Measurements from ENCODE around the gene TFPI2. TPM values are rescaled to one million over a fixed set of nuclear protein-coding genes. Genes with fewer than 3 reads are reported as not detected.

Gene TFPI2
- total RNA-seq, 1 experiment from 2014 or later = 6.1 TPM

GRCh38 chr7:93894426-93894825, 3.9 kb upstream of the TFPI2 start:
- no peak overlapping the region for H3K27ac ChIP-seq (ENCODE audit: low read depth, low read length, poor library complexity, severe bottlenecking)
- peaks cover 35% of the 10 kb centered on the region for H3K4me1 ChIP-seq (ENCODE audit: insufficient read depth, low read length, poor library complexity, severe bottlenecking)
- CTCF ChIA-PET = no interaction called here
- H3K4me3 ChIP-seq (ENCODE audit: low read depth, low read length, poor library complexity, severe bottlenecking) = no peak overlapping the region
- POLR2A ChIA-PET (ENCODE audit: low non-redundant PET) = no interaction called here
- TF ChIP-seq CTCF (conservative IDR thresholded peaks at IDR 0.05; ENCODE audit: low read depth, low read length) = no peak
- no peak for TF ChIP-seq EZH2 (IDR thresholded peaks at IDR 0.05; ENCODE audit: borderline replicate concordance, low read depth, low read length, poor library complexity, severe bottlenecking)
- intact Hi-C loops (cut with micrococcal nuclease; ENCODE audit: unreplicated experiment) = loop anchor here (5.0 kb wide), 1 partner anchor 373 kb away; no protein-coding TSS in a partner anchor
- no peaks in the 10 kb centered on the region for H3K9me3 ChIP-seq (ENCODE audit: low read depth, low read length, poor library complexity, severe bottlenecking)
- no peak for DNase-seq (ENCODE audit: low spot score)
- no peaks in the 10 kb centered on the region for H3K27me3 ChIP-seq (replicated peaks; ENCODE audit: insufficient read depth, low read depth, low read length, poor library complexity)
- BruUV-seq (replicated peaks) = no TSS peak
- no peaks in the 10 kb centered on the region for H3K36me3 ChIP-seq (ENCODE audit: insufficient read depth, low read length, poor library complexity, severe bottlenecking)

- TF ChIP-seq CTCF (conservative IDR thresholded peaks at IDR 0.05; ENCODE audit: low read depth, low read length) = no peak; the same call in 1 of the 2 replicates
- TF ChIP-seq EZH2 (IDR thresholded peaks at IDR 0.05; ENCODE audit: borderline replicate concordance, low read depth, low read length, poor library complexity, severe bottlenecking) = no peak
- Histone ChIP-seq H3K36me3 (ENCODE audit: insufficient read depth, low read length, poor library complexity, severe bottlenecking) (no peaks in the 10 kb centered on the region), H3K4me1 (ENCODE audit: insufficient read depth, low read length, poor library complexity, severe bottlenecking) (peaks cover 4% of the 10 kb centered on the region), H3K27ac (ENCODE audit: low read depth, low read length, poor library complexity, severe bottlenecking) (no peak overlapping the region), H3K4me3 (ENCODE audit: low read depth, low read length, poor library complexity, severe bottlenecking) (peak overlapping the region; percentile 58), H3K9me3 (ENCODE audit: low read depth, low read length, poor library complexity, severe bottlenecking) (no peaks in the 10 kb centered on the region), H3K27me3 (replicated peaks; ENCODE audit: insufficient read depth, low read depth, low read length, poor library complexity) (no peaks in the 10 kb centered on the region)
- POLR2A ChIA-PET (ENCODE audit: low non-redundant PET) = no interaction called here
- peak; percentile 69 for DNase-seq (ENCODE audit: low spot score)
- intact Hi-C loops (cut with micrococcal nuclease; ENCODE audit: unreplicated experiment) = loop anchor here (1.0 to 5.0 kb wide), 2 partner anchors 34 to 377 kb away; no protein-coding TSS in a partner anchor
- no TSS peak for BruUV-seq (replicated peaks)
- CTCF ChIA-PET = interaction anchor here (0.7 kb wide), 1 partner anchor 1247 kb away, joined by 3 read pairs; no protein-coding TSS in a partner anchor
These were observed 501 bp downstream of the TFPI2 start for GRCh38 chr7:93890041-93890463.

- CTCF ChIA-PET = no interaction called here
- no TSS peak for BruUV-seq (replicated peaks)
- no peaks in the 10 kb centered on the region for H3K9me3 ChIP-seq (ENCODE audit: low read depth, low read length, poor library complexity, severe bottlenecking)
- intact Hi-C loops (cut with micrococcal nuclease; ENCODE audit: unreplicated experiment) = no loop called here
- POLR2A ChIA-PET (ENCODE audit: low non-redundant PET) = no interaction called here
- no peak for DNase-seq (ENCODE audit: low spot score)
- no peak overlapping the region for H3K4me3 ChIP-seq (ENCODE audit: low read depth, low read length, poor library complexity, severe bottlenecking)
- H3K36me3 ChIP-seq (ENCODE audit: insufficient read depth, low read length, poor library complexity, severe bottlenecking) = no peaks in the 10 kb centered on the region
- TF ChIP-seq CTCF (conservative IDR thresholded peaks at IDR 0.05; ENCODE audit: low read depth, low read length) = no peak
- TF ChIP-seq EZH2 (IDR thresholded peaks at IDR 0.05; ENCODE audit: borderline replicate concordance, low read depth, low read length, poor library complexity, severe bottlenecking) = no peak
- no peak overlapping the region for H3K27ac ChIP-seq (ENCODE audit: low read depth, low read length, poor library complexity, severe bottlenecking)
- no peaks in the 10 kb centered on the region for H3K27me3 ChIP-seq (replicated peaks; ENCODE audit: insufficient read depth, low read depth, low read length, poor library complexity)
- H3K4me1 ChIP-seq (ENCODE audit: insufficient read depth, low read length, poor library complexity, severe bottlenecking) = no peaks in the 10 kb centered on the region
These were observed 1.3 kb downstream of the TFPI2 start for GRCh38 chr7:93889261-93889660.

Data from A673 (cell line).